NB4 (cell line): Measurements from ENCODE around the gene OTOP2.

Experiments used
- DNase-seq: peaks from one replicate; pipeline ENCODE4 v3.0.0; 2010; ENCODE audit warnings: low read depth
- H3K4me3 ChIP-seq: one replicate; pipeline ENCODE4 v1.5.1; 2011; ENCODE audit warnings: mild to moderate bottlenecking, low read depth, low read length, moderate library complexity
- CTCF ChIP-seq: IDR thresholded peaks from one replicate; pipeline ENCODE4 v1.5.1; 2012; ENCODE audit warnings: low read depth, low read length
- MAX ChIP-seq: IDR thresholded peaks from 2 replicates; pipeline ENCODE4 v1.6.1; 2011; ENCODE audit warnings: low read depth, low read length
- MYC ChIP-seq: IDR thresholded peaks from 2 replicates; pipeline ENCODE4 v1.6.1; 2011; ENCODE audit warnings: low read depth, low read length
- POLR2A ChIP-seq: IDR thresholded peaks from 2 replicates; pipeline ENCODE4 v1.6.1; 2011; ENCODE audit warnings: mild to moderate bottlenecking; ENCODE audit not compliant: insufficient read length; ENCODE audit errors: extremely low read depth

The OTOP2 gene

GRCh38 chr17:74925242-74925641 is 1.2 kb downstream of the OTOP2 start:
- H3K4me3 ChIP-seq: no peak overlapping the region
- DNase-seq: no peak
- no peak for TF ChIP-seq CTCF
- TF ChIP-seq POLR2A: no peak
- no peak for TF ChIP-seq MAX
- no peak for TF ChIP-seq MYC

- TF ChIP-seq MAX (no peak), POLR2A (no peak), MYC (no peak), CTCF (no peak)
- no peak for DNase-seq
- H3K4me3 ChIP-seq: no peak overlapping the region
Measured at GRCh38 chr17:74928786-74929185, 4.7 kb downstream of the OTOP2 start.

- no peak for DNase-seq
- TF ChIP-seq CTCF (no peak), MYC (no peak), POLR2A (no peak), MAX (no peak)
- no peak overlapping the region for H3K4me3 ChIP-seq
Measured at GRCh38 chr17:74930535-74931036, 6.5 kb downstream of the OTOP2 start.

- H3K4me3 ChIP-seq: no peak overlapping the region
- no peak for DNase-seq
- TF ChIP-seq MAX: no peak
- TF ChIP-seq POLR2A: no peak
- no peak for TF ChIP-seq CTCF
- no peak for TF ChIP-seq MYC
Measured at GRCh38 chr17:74935048-74935447, 11.0 kb downstream of the OTOP2 start.

- TF ChIP-seq MYC (no peak), MAX (no peak), POLR2A (no peak), CTCF (no peak)
- H3K4me3 ChIP-seq: no peak within 1 kb of the TSS
- DNase-seq: no peak
Measured at GRCh38 chr17:74935585-74936469, 11.8 kb downstream of the OTOP2 start, which contains the start of gene OTOP3. OTOP3 (plus strand) TSS chr17:74935898; CDS start chr17:74935922, 24 bp downstream.
